Bone marrow (tissue), 2 donors: Measurements from ENCODE around the gene MYH9.
"Not testable (repeated sequence)": the region's sequence is repeated elsewhere in the genome, so short reads cannot be mapped to it uniquely, and the experiment has no call there.

Experiments used
- DNase-seq, 2 donors: peaks; one replicate each; lab custom pipeline; 2025; lab: John Stamatoyannopoulos, UW

MYH9 gene

GRCh38 chr22:36267058-36267457 lies 120.7 kb downstream of the MYH9 start:
- DNase-seq, result no peak

DNA sequence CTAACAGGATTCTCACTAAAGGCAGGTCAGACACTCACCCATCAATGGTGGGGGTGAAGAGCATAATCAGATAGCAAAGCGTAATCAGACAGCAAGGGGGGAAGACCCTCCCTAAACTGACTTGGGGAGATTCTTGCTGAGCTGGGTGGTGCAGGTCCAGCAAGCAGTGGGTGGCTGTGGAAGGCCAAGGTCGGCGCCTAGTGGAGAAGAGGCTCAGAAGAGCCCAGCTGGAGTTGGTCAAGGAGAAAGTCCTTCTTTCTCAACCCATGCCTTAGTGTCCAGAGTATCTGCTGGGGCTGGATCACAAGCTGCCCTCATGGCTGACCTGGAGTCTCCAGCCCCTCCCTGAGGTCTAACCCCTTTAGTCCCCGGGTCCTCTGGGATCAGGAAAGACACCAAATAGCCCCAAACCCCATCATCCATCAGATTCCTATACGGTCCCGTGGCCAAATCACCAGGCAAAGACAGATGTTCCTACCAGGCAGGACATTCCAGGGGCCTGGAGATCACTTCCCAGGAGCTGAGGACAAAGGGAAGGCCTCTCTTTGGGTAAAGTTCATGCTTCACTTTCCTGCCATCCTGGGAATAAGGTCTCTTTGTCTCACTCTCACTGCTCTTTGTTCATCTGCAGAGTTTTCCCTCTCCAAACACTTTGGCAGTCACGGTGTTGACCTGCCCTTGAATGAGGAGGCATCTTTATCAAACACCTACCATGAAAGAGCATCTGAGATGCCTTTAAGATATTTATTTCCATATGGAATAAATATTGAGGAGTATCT lies 123.7 kb downstream of the MYH9 start:
- not testable (repeated sequence) for DNase-seq

GRCh38 chr22:36263216-36263673 lies 124.5 kb downstream of the MYH9 start:
- DNase-seq, result not testable (repeated sequence)

DNA sequence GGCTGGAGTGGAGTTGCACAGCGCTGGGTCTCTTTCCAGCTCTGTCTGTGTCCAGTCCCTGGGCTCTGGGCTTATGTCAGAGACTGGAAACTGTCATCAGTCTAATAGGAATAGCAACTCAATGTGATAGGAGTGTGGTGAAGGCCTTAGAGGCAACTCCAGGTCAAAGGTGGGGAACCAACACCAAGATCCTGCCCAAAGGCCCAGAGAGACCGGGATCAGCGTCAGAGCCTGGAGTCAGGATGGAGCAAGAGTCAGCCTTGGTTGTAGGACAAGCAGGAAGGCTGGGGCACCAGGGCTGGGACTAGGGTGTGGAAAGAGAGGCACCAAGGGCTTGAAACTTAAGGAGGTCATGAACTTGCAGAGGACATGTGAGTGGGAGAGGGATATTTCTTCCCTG lies 125.5 kb downstream of the MYH9 start:
- not testable (repeated sequence) for DNase-seq

DNA sequence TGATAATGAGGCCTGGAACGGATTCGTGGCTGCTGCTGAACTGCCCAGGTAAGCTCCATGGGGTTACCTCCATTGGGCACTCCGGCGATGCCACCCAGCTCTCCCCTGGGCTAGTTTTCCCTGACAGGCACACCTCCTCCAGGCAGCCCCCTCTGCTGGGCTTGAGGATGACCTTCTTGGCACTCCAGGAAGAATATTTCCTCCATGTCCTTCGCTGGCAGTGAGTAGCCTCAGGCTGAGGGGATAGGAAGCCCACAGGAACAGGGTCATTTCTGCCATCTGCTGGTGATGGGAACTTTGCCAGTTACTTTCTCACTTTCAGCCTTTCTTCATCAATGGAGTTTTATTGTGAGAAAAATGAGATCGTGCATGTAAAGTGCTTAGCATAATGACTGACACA lies 126.1 kb downstream of the MYH9 start:
- DNase-seq, result not testable (repeated sequence)

DNA sequence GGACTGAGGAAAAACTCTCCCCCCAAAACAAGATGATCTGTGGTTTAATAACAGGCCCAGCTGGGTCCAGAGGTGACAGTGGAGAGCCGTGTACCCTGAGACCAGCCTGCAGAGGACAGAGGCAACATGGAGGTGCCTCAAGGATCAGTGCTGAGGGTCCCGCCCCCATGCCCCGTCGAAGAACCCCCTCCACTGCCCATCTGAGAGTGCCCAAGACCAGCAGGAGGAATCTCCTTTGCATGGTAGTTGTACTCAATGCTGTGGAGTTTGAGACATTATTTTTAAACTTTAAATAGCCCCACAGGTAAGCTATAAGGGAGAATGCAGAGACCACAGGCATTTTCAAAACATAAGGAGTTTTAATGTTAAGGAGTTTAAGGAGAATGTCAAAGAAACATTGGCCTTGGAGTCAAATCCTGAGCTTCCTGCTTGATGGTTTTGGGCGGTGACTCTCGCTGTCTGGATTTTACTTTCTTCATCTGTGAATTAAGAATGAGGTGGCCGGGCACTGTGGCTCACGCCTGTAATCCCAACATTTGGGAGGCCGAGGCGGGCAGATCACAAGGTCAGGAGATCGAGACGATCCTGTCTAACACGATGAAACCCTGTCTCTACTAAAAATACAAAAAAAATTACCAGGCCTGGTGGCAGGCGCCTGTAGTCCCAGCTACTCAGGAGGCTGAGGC lies 128.0 kb downstream of the MYH9 start:
- DNase-seq, result no peak

DNA sequence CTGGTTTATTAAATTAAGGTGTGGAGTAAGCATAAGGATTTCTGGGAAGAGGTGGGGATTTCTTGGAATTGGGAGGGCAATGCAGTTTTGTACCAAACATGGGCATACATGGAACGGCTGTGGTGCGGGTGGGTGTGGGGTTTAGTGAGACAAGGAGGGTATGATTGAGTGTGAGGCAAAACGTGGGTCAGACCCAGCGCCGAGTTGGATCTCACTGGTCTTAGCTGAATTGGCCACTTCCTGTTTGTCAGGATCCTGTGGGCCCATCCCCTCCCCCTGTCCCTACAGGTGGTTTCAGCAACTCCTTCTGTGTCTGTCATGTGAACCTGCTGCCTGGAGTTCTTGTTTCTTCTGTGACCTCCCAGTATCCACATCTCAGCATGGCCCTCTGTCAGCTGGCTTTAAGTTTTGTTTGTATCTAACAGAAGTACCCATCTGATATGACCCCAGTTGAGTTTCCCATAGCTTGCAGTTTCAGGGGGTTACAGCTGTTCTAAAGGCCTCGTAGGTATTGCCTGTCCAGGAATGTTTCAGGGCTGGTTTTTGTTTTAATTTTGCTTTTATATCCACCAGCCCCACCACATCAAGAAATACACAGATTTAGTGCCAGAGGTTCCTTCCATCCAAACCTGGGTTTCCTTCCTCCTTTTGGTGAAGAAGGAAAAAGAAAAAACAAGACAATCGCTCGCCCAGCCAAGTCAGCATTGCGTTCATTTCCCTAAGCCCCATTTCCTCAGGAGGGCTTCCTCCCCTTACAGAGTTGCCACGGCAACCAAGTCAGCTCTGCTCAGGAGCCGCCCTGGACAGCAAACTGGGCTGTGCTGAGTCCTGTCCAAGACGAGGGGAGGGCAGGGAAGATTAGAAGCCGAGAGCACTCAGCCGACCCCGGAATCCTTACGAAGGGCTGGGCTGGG lies 128.8 kb downstream of the MYH9 start:
- DNase-seq, result no peak

DNA sequence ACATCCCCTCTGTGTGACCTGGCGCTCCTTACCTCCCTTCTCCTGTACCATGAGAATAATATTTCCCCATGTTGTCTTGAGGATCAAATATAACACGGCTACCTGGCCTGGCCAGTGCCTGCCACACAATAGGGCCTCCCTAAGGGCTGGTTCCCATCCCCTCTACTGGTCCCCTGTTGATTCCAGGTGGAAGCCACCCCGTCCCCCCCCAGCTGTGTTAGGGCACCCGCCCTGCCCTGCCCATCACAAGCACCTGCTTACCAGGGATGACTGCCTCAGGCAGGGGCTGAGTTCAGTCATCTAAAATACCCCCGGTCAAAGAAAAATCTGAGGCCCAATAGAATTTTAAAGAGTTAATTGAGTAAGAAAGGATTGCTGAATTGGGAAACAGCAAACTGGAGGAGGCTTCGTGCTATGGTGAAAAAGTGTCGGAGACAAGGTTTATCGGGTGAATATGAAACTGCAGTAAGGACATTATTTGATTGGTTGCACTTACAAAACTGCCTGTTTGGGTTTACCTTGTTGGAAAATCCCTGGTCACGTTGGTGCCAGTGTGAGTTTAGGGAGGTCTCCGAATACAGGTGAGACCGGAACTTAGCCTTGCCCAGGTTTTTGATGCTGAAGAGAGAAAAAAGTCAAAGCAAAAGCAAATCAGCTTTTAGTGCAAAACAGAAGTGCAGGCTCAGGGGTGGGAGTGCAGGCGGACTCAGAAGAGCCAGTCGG lies 129.7 kb downstream of the MYH9 start:
- DNase-seq, result no peak

DNA sequence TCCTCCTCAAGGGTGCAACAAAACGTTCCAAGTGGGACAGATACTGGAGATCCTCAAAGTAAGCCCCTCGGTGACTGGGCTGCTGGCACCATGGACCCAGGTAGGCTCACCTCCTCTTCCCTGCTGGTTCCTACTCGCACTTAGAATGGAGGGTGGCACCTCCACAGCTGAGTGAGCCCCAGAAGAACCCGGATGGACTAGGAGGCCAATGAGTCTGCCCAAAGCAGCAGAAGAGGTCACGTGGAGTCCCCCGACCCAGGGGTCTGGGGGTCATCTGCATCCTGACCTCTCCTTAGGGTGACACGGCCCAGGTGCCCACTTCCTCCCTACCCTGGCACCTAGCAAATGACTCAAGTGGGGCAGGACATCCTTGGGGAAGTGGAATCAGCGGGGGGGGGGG lies 130.5 kb downstream of the MYH9 start:
- DNase-seq, result no peak

GRCh38 chr22:36256478-36256877 lies 131.3 kb downstream of the MYH9 start:
- DNase-seq, result no peak

- DNase-seq, result not testable (repeated sequence)
These were observed 132.2 kb downstream of the MYH9 start for GRCh38 chr22:36255572-36255971.

DNA sequence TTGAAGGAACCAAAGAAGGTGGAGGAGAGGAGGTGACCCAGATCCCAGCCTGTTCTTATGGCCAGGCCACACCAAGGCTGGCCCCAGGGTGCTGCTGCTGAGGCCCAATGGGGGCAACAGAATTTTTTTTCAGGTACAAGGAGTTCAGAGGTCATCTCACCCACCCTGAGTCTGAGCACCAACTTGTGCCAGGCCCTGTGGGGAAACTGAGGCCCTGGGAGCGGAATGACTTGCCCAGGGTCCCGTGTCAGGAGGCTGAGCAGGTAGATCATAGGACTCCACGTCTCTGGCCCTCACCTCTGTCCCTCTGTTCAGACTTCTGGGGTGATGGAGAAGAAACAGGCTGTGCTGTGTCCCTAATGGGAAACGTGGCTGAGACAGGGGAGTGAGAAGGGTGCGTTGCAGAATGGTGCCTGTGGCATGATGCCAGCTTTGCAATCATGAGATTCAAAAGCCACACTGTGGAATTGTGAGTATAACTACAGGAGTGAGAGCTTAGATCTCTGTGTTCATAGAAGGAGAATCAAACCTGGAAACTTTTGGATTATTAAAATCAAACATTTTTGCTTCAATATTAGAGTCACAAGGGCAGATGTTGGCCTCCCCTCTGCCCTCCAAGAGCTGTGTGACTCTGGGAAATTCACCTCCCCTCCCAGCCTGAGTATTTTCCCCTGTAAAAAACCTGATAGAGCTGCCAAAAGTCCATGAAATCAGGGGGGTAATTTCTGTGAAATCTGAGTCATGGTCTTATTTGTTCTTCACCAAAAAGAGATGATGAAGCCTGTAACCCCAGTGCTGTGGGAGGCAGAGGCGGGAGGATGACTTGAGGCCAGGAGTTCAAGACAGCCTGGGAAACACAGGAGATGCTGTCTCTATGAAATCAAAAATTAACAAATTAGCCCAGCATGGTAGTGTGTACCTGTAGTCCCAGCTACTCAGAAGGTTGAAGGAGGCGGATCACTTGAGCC lies 134.0 kb downstream of the MYH9 start:
- DNase-seq, result no peak

- peak; percentile 19 to 75 for DNase-seq
These were observed 134.8 kb downstream of the MYH9 start, which contains the start of gene APOL1 for GRCh38 chr22:36252754-36253522. Gene APOL1 (plus strand): TSS chr22:36253133. CDS start chr22:36254956, 1,823 bp downstream.

DNA sequence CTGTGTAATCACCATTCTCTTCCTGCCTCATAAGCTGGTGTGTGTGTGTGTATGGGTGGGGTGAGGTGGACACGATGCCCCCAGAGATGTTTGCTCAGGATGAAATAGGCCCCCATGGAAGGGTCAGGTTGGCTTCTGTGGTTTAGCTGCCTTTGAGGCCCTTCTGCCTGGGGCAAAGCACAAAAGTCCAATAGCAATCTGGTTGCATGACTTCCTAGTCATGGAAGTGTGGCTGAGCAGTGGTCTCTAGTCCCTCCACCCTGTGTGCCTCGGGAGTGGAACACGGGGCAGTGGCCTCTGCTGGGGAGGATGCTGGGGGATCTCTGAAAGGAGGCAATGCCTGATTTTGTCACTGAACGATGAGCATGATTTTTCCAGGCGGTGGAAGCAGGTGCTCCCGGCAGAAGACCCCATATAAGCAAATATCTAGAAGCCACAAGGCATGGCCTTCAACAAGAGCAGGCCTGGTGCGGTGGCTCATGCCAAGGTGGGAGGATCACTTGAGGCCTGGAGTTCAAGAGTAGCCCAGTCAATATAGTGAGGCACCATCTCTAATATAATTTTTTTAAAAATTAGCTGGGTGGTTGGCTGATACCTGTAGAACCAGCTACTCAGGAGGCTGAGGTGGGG lies 135.7 kb downstream of the MYH9 start:
- DNase-seq, result not testable (repeated sequence)

GRCh38 chr22:36250292-36250960 lies 137.3 kb downstream of the MYH9 start:
- not testable (repeated sequence) for DNase-seq

GRCh38 chr22:36249160-36249559 lies 138.6 kb downstream of the MYH9 start:
- DNase-seq, result no peak

GRCh38 chr22:36247955-36248354 lies 139.8 kb downstream of the MYH9 start:
- DNase-seq, result no peak

- DNase-seq, result no peak
These were observed 141.0 kb downstream of the MYH9 start for GRCh38 chr22:36246718-36247117.
